Heart right ventricle (tissue), 16 donors: ENCODE measurements around the gene SUPT6H. TPM values are rescaled to one million over a fixed set of nuclear protein-coding genes. Genes with fewer than 3 reads are reported as not detected.
"Not testable (repeated sequence)": the region's sequence is repeated elsewhere in the genome, so short reads cannot be mapped to it uniquely, and the experiment has no call there.

Experiments
- ATAC-seq, 8 donors: fragments of 200-7000 bp; cut with Tn5 transposase; one replicate each; pipeline ENCODE4 v1.9.1; 2020; ENCODE audit warnings: mild to moderate bottlenecking in 8 of 8, moderate library complexity in 8 of 8, moderate number of reproducible peaks in 1 of 8
- DNase-seq, 2 donors: peaks; one replicate each; pipeline ENCODE4 v3.0.0-alpha.2; 2020
- H3K27ac ChIP-seq, 10 donors: fragments of 200-600 bp; sonication (generic) in 2 of 10; one replicate each; pipeline versions ENCODE4 v1.5.0 to v1.8.0; 2020 to 2022; ENCODE audit warnings: mild to moderate bottlenecking in 3 of 10
- H3K27me3 ChIP-seq, 7 donors: fragments of 200-600 bp; one replicate each; pipeline ENCODE4 v1.8.0; 2021 to 2022; ENCODE audit warnings: mild to moderate bottlenecking in 2 of 7
- H3K36me3 ChIP-seq, 9 donors: fragments of 200-600 bp; sonication (generic) in 1 of 9; one replicate each; pipeline versions ENCODE4 v1.5.0 to v1.8.0; 2020 to 2022; ENCODE audit warnings: mild to moderate bottlenecking in 2 of 9
- H3K4me1 ChIP-seq, 9 donors: fragments of 200-600 bp; sonication (generic) in 1 of 9; one replicate each; pipeline versions ENCODE4 v1.5.0 to v1.8.0; 2020 to 2022; ENCODE audit warnings: mild to moderate bottlenecking in 4 of 9
- H3K4me3 ChIP-seq, 10 donors: fragments of 200-600 bp; sonication (generic) in 2 of 10; one replicate each; pipeline versions ENCODE4 v1.5.0 to v1.8.0; 2020 to 2022; ENCODE audit warnings: mild to moderate bottlenecking in 7 of 10, moderate library complexity in 2 of 10
- H3K9me3 ChIP-seq, 11 donors: fragments of 200-600 bp in 10 of 11; sonication (generic) in 2 of 11; one replicate each; pipeline versions ENCODE4 v1.5.0 to v1.8.0; 2013 to 2022; ENCODE audit warnings: mild to moderate bottlenecking in 2 of 11, control low read depth in 1 of 11, moderate library complexity in 1 of 11
- CTCF ChIP-seq, 9 donors: fragments of 200-600 bp; sonication (generic) in 2 of 9; IDR thresholded peaks; one replicate each; pipeline versions ENCODE4 v1.5.0 to v1.8.0; 2021 to 2022; ENCODE audit warnings: antibody characterized with exemption in 9 of 9, mild to moderate bottlenecking in 5 of 9, moderate library complexity in 1 of 9
- WGBS, 2 donors: extraction: QIAGEN DNeasy Blood & Tissue Kit; methylation state at CpG; one replicate each; pipeline ENCODE4 v1.1.7; 2013; ENCODE audit warnings: inconsistent platforms in 1 of 2; 5-methylcytosine and 5-hydroxymethylcytosine counted together
- intact Hi-C, 10 donors: fragments of 100-400 bp; cut with DNase I; formaldehyde crosslinking; loops; one replicate each; pipeline versions ENCODE4 v1.11.1 to v1.14.2; 2022
- polyA plus RNA-seq, 2 donors: library from polyadenylated mRNA; stranded (reverse); fragments of 200-250 nt; gene quantifications; one replicate each; pipeline ENCODE4 v1.2.3, GENCODE V29; 2013
- total RNA-seq, 10 donors: library from RNA; stranded (reverse); fragmentation: NEBNext Ultra II Directional in 3 of 10; extraction: Animal tissue kit (Norgen Biotek cat#: 25700) in 3 of 10; gene quantifications; one replicate each; pipeline versions ENCODE4 v1.2.1 to v1.2.4, GENCODE V29; 2021 to 2023
- donor health status: Arrhythmogenic right ventricular cardiomyopathy.
- donor health status: ischemic (EF 13 %, LVEDD 7.1; RV severe dilation, severe dysfunction).
- donor health status: healthy with polysubstance abuse.
- donor health status: DM: no; HTN: yes; CAD: no.
- donor health status: DM: no; HTN: no; CAD: no.
- donor health status: ischemic (EF 25% LVEDD 6.9; RV normal size, moderate dysfunction).
- donor health status: ischemic (EF 25% LVEDD 5.7; RV mildly dilated, moderate dysfunction).
- donor health status: healthy.
- donor health status: DM: yes; HTN: yes; CAD: no.
- donor health status: Ischemic cardiomyopathy.
- donor health status: ischemic (EF 35%, LVEDD 5.7; RV mildly dilated, moderate dysfunction).
- donor health status: nonischemic (EF 11% LVEDD 7.7; RV severe dilation, severe dysfunction).
- donor health status: DM: yes; HTN: yes; CAD: no.
- donor health status: PGD.
- donor health status: ischemic (EF 29% LVEDD 5.4; RV normal size, mild dysfunction).
- donor health status: nonischemic (EF 23%, LVEDD 6.1; RV moderate dilation, normal function).

SUPT6H gene
- total and polyA plus RNA-seq, 12 donors = 19.3 to 54.1 (median 49.9) TPM

GRCh38 chr17:28722417-28723158, 60.6 kb downstream of the SUPT6H start:
- intact Hi-C loops = loop anchor here in 4 of 10 donors (10.0 kb wide), 2 partner anchors 192 to 392 kb away; no protein-coding TSS in a partner anchor
- Histone ChIP-seq H3K4me3 (no peak overlapping the region), H3K27ac (no peak overlapping the region)

GRCh38 chr17:28723159-28723835, 61.3 kb downstream of the SUPT6H start:
- 77 to 82% methylated on average over 6 of the region's 6 CpGs for WGBS, 2 donors
- intact Hi-C loops = loop anchor here in 4 of 10 donors (10.0 kb wide), 2 partner anchors 192 to 392 kb away; no protein-coding TSS in a partner anchor
- no peaks in the 10 kb centered on the region for H3K9me3 ChIP-seq
- no peaks in the 10 kb centered on the region for H3K27me3 ChIP-seq
- TF ChIP-seq CTCF (IDR thresholded peaks at IDR 0.05) = no peak
- no peak overlapping the region for H3K27ac ChIP-seq
- no peak for DNase-seq
- ATAC-seq = no peak
- H3K4me3 ChIP-seq = no peak overlapping the region
- peaks cover 0 to 47% (median 34%) of the 10 kb centered on the region in 9 donors for H3K36me3 ChIP-seq
- H3K4me1 ChIP-seq = peaks cover 27 to 80% (median 62%) of the 10 kb centered on the region in 9 donors

More at GRCh38 chr17:28722417-28723158, 60.6 kb downstream of the SUPT6H start:
- Histone ChIP-seq H3K4me1 (peaks cover 27 to 83% (median 64%) of the 10 kb centered on the region in 9 donors), H3K9me3 (no peaks in the 10 kb centered on the region), H3K36me3 (peaks cover 0 to 47% (median 34%) of the 10 kb centered on the region in 9 donors), H3K27me3 (peaks cover 0 to 5% (median 0%) of the 10 kb centered on the region in 7 donors)
- no peak for DNase-seq
- 70 to 72% methylated on average over 7 of the region's 7 CpGs for WGBS, 2 donors
- ATAC-seq = no peak
- no peak for TF ChIP-seq CTCF (IDR thresholded peaks at IDR 0.05)

GRCh38 chr17:28723836-28724499, 62.0 kb downstream of the SUPT6H start:
- intact Hi-C loops = loop anchor here in 4 of 10 donors (10.0 kb wide), 2 partner anchors 191 to 391 kb away; no protein-coding TSS in a partner anchor
- DNase-seq, H3K9me3 ChIP-seq, H3K27ac ChIP-seq, ATAC-seq, H3K4me3 ChIP-seq, H3K27me3 ChIP-seq: not testable (repeated sequence)
- peaks cover 27 to 75% (median 55%) of the 10 kb centered on the region in 9 donors for H3K4me1 ChIP-seq
- peaks cover 0 to 47% (median 34%) of the 10 kb centered on the region in 9 donors for H3K36me3 ChIP-seq
- 74 to 78% methylated on average over 4 of the region's 4 CpGs for WGBS, 2 donors

GRCh38 chr17:28724500-28725165, 62.6 kb downstream of the SUPT6H start:
- no peak for TF ChIP-seq CTCF (IDR thresholded peaks at IDR 0.05)
- no peak for ATAC-seq
- Histone ChIP-seq H3K36me3 (peaks cover 0 to 47% (median 34%) of the 10 kb centered on the region in 9 donors), H3K27ac (peak overlapping the region in 2 of 10 donors; percentile 75 to 95), H3K9me3 (no peaks in the 10 kb centered on the region), H3K4me3 (peak overlapping the region in 1 of 10 donors; percentile 83), H3K4me1 (peaks cover 27 to 77% (median 51%) of the 10 kb centered on the region in 9 donors), H3K27me3 (no peaks in the 10 kb centered on the region)
- no peak for DNase-seq
- 81 to 86% methylated on average over 10 of the region's 10 CpGs for WGBS, 2 donors
- intact Hi-C loops = loop anchor here in 6 of 10 donors (5.0 to 10.0 kb wide), 5 partner anchors 38 to 390 kb away; partner anchors contain the start of genes PHF12 (in 4 of the 6) and DHRS13 (in 1 of the 6)
